Keratinocyte (primary cell): ENCODE data around the gene ASIC1. TPM values are rescaled to one million over a fixed set of nuclear protein-coding genes. Genes with fewer than 3 reads are reported as not detected.

ENCODE experiments used
- DNase-seq: peaks from one replicate; pipeline ENCODE4 v3.0.0-alpha.2; 2011; ENCODE audit warnings: low read depth, missing footprints, low spot score
- FAIRE-seq: peaks from 2 replicates; lab custom pipeline; 2011; peaks lifted over from hg19 to GRCh38; lab: Jason Lieb, UNC
- H2AFZ ChIP-seq: 2 replicates; pipeline ENCODE4 v1.6.0; 2012; ENCODE audit warnings: low read length, control low read depth, inconsistent platforms; ENCODE audit not compliant: control insufficient read depth
- H3K27ac ChIP-seq: 2 replicates; pipeline ENCODE4 v1.5.1; 2011; ENCODE audit warnings: low read length; ENCODE audit not compliant: control insufficient read depth, insufficient read depth
- H3K27me3 ChIP-seq: 3 replicates; pipeline ENCODE4 v1.6.0; 2011; ENCODE audit warnings: low read length; ENCODE audit not compliant: control insufficient read depth, insufficient read depth; ENCODE audit errors: extremely low read depth
- H3K36me3 ChIP-seq, 2 experiments: 2 replicates in 1 of 2; 3 replicates in 1 of 2; pipeline ENCODE4 v1.5.1; 2011; ENCODE audit warnings: low read length in 2 of 2, mild to moderate bottlenecking in 1 of 2; ENCODE audit not compliant: control insufficient read depth in 2 of 2, insufficient read depth in 2 of 2; ENCODE audit errors: extremely low read depth in 1 of 2
- H3K4me1 ChIP-seq: 3 replicates; pipeline ENCODE4 v1.5.1; 2011; ENCODE audit warnings: low read length; ENCODE audit not compliant: control insufficient read depth, insufficient read depth; ENCODE audit errors: extremely low read depth
- H3K4me2 ChIP-seq: 3 replicates; pipeline ENCODE4 v1.6.0; 2011; ENCODE audit warnings: low read depth, low read length; ENCODE audit not compliant: control insufficient read depth, insufficient read depth; ENCODE audit errors: extremely low read depth
- H3K4me3 ChIP-seq, 3 experiments: fragments of 200-600 bp in 1 of 3; sonication (generic) in 1 of 3; 2 replicates in 2 of 3; 3 replicates in 1 of 3; pipeline ENCODE4 v1.5.1; 2011 to 2016; ENCODE audit warnings: low read length in 3 of 3, mild to moderate bottlenecking in 3 of 3, control low read depth in 2 of 3, inconsistent platforms in 1 of 3, low read depth in 1 of 3, mixed read lengths in 1 of 3, mixed run types in 1 of 3, moderate library complexity in 1 of 3; ENCODE audit not compliant: control insufficient read depth in 2 of 3, insufficient read depth in 2 of 3; ENCODE audit errors: extremely low read depth in 1 of 3
- H3K79me2 ChIP-seq: 2 replicates; pipeline ENCODE4 v1.6.0; 2012; ENCODE audit warnings: low read length; ENCODE audit not compliant: control insufficient read depth, insufficient read depth
- H3K9ac ChIP-seq: 3 replicates; pipeline ENCODE4 v1.6.0; 2011; ENCODE audit warnings: low read length; ENCODE audit not compliant: control insufficient read depth, insufficient read depth; ENCODE audit errors: extremely low read depth
- H3K9me1 ChIP-seq: 3 replicates; pipeline ENCODE4 v1.6.0; 2011; ENCODE audit warnings: low read length; ENCODE audit not compliant: control insufficient read depth, insufficient read depth; ENCODE audit errors: extremely low read depth
- H3K9me3 ChIP-seq: 2 replicates; pipeline ENCODE4 v1.5.1; 2012; ENCODE audit warnings: low read depth, low read length; ENCODE audit not compliant: control insufficient read depth
- H4K20me1 ChIP-seq: 3 replicates; pipeline ENCODE4 v1.6.0; 2011; ENCODE audit warnings: low read length; ENCODE audit not compliant: control insufficient read depth, insufficient read depth; ENCODE audit errors: extremely low read depth
- CTCF ChIP-seq, 3 experiments: IDR thresholded peaks in 1 of 3; conservative IDR thresholded peaks in 1 of 3; optimal IDR thresholded peaks in 1 of 3; 2 replicates in 2 of 3; 3 replicates in 1 of 3; pipeline versions ENCODE3 to v1.5.1; 2011; ENCODE audit warnings: low read length in 3 of 3, mild to moderate bottlenecking in 3 of 3, moderate library complexity in 2 of 3, control low read depth in 1 of 3, inconsistent platforms in 1 of 3; ENCODE audit not compliant: insufficient read depth in 2 of 3; ENCODE audit errors: extremely low read depth in 1 of 3
- EZH2 ChIP-seq: IDR thresholded peaks from one replicate; pipeline ENCODE4 v1.6.1; 2012; ENCODE audit warnings: inconsistent platforms, mild to moderate bottlenecking, low read length, moderate library complexity
- dilution Hi-C: fragments of 300-500 bp; cut with MboI; formaldehyde crosslinking; loops from one replicate; pipeline ENCODE4 v1.7.0; 2020; ENCODE audit warnings: low sequenced_read_pairs; ENCODE audit not compliant: extremely low pct_ligation_motif_present
- polyA plus RNA-seq, 5 experiments: library from polyadenylated mRNA; depleted of rRNA in 3 of 5; stranded (reverse) in 3 of 5; stranded (forward) in 1 of 5; unstranded in 1 of 5; fragments of >200 nt; gene quantifications; 1 replicate in 1 of 5; 2 replicates in 3 of 5; 3 replicates in 1 of 5; pipeline versions ENCODE4 v1.2.1 to v1.2.3, GENCODE V29; 2011 to 2012; ENCODE audit warnings: missing spikeins in 2 of 5, low read depth in 1 of 5, low replicate concordance in 1 of 5

ASIC1 gene
- polyA plus RNA-seq, 1 donor (not counting 4 experiments of a cell fraction or from before 2014, with no cell fraction given), result 5.7 TPM

GRCh38 chr12:50109319-50109718, 51.9 kb downstream of the ASIC1 start:
- no peak for TF ChIP-seq EZH2
- Histone ChIP-seq H3K4me2 (no peak overlapping the region), H3K4me1 (peaks cover 20% of the 10 kb centered on the region), H3K27ac (no peak overlapping the region), H2AFZ (no peak overlapping the region), H3K27me3 (no peaks in the 10 kb centered on the region), H3K9me1 (no peaks in the 10 kb centered on the region), H4K20me1 (no peaks in the 10 kb centered on the region), H3K36me3 (no peaks in the 10 kb centered on the region), H3K4me3 (no peak overlapping the region), H3K79me2 (peaks cover 18% of the 10 kb centered on the region), H3K9ac (no peak overlapping the region), H3K9me3 (no peaks in the 10 kb centered on the region)
- dilution Hi-C loops, result no loop called here
- FAIRE-seq (no peak), DNase-seq (no peak)

DNA sequence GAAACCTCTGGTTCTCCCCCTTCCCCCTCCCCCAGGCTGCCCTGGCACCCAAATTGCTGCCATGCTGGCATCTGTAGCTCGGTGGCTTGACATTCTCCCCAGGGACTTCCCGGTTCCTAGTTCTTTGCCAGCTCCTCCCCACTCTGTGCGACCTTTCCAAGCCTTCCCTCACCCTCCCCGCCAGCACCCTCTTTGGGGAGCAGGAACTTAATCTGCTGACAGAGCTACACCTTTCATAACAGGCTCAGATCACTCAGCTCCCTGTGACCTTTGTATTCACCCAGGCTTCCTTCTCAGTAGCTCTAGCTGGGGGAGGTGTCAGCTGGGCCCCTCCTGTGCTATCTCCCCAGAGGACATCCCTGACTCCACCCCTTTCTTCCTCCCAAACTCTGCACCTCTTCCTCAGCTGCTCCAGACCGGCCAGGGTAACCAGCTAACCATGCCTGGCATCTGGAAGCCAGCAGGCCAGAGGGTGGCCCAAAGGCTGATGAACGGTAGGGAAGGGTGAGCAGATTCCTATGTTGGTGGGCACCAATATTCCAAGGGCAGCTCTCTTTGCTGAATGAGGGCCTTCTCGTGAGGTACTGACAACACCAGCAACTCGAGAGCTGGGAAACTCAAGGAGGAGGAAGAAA, 52.8 kb downstream of the ASIC1 start:
- FAIRE-seq (no peak), DNase-seq (no peak)
- dilution Hi-C loops, result no loop called here
- Histone ChIP-seq H3K27ac (no peak overlapping the region), H3K9ac (no peak overlapping the region), H3K4me2 (peak overlapping the region; percentile 58), H3K27me3 (no peaks in the 10 kb centered on the region), H2AFZ (peak overlapping the region; percentile 86), H3K9me3 (no peaks in the 10 kb centered on the region), H3K4me1 (peaks cover 20% of the 10 kb centered on the region), H3K4me3 (peak overlapping the region in 1 of 3 experiments; percentile 23), H3K79me2 (peaks cover 22% of the 10 kb centered on the region), H3K36me3 (no peaks in the 10 kb centered on the region), H3K9me1 (no peaks in the 10 kb centered on the region), H4K20me1 (no peaks in the 10 kb centered on the region)
- TF ChIP-seq EZH2 (no peak), CTCF (optimal IDR thresholded peaks at IDR 0.05 in 1 of 3, IDR thresholded peaks at IDR 0.05 in 1 of 3, conservative IDR thresholded peaks at IDR 0.05 in 1 of 3; ENCODE audit: extremely low read depth in 1 of 3, insufficient read depth in 2 of 3, low read length in 3 of 3) (no peak)
